Glutamatergic neuron (in vitro differentiated cells): ENCODE measurements around the gene MIB2. TPM values are rescaled to one million over a fixed set of nuclear protein-coding genes. Genes with fewer than 3 reads are reported as not detected.

ENCODE experiments used
- DNase-seq: peaks from one replicate; pipeline ENCODE4 v3.0.0; 2022
- H3K27ac Mint-ChIP-seq: one replicate; pipeline ENCODE4 v1.8.0; 2020; ENCODE audit warnings: mild to moderate bottlenecking, mixed read lengths, inconsistent platforms; ENCODE audit not compliant: unreplicated experiment
- H3K27me3 Mint-ChIP-seq: one replicate; pipeline ENCODE4 v1.8.0; 2020; ENCODE audit warnings: mild to moderate bottlenecking, moderate library complexity, mixed read lengths, inconsistent platforms; ENCODE audit not compliant: unreplicated experiment
- H3K36me3 Mint-ChIP-seq: one replicate; pipeline ENCODE4 v1.8.0; 2020; ENCODE audit warnings: mild to moderate bottlenecking, mixed read lengths, inconsistent platforms; ENCODE audit not compliant: unreplicated experiment
- H3K4me1 Mint-ChIP-seq: one replicate; pipeline ENCODE4 v1.8.0; 2020; ENCODE audit warnings: mild to moderate bottlenecking, low read depth, mixed read lengths, inconsistent platforms; ENCODE audit not compliant: unreplicated experiment
- H3K4me3 Mint-ChIP-seq: one replicate; pipeline ENCODE4 v1.8.0; 2020; ENCODE audit warnings: mild to moderate bottlenecking, mixed read lengths, inconsistent platforms; ENCODE audit not compliant: unreplicated experiment
- H3K9me3 Mint-ChIP-seq: one replicate; pipeline ENCODE4 v1.8.0; 2020; ENCODE audit warnings: mild to moderate bottlenecking, moderate library complexity, mixed read lengths, inconsistent platforms; ENCODE audit not compliant: unreplicated experiment
- total RNA-seq: library from RNA; stranded (reverse); fragmentation: NEBNext Ultra II Directional; extraction: Animal tissue kit (Norgen Biotek cat#: 25700); gene quantifications from one replicate; pipeline ENCODE4 v1.2.1, GENCODE V29; 2021; ENCODE audit not compliant: unreplicated experiment
- TF ChIP-seq, protein P1 (sequence below): fragments of 200-600 bp; sonication (generic); IDR thresholded peaks from one replicate; pipeline ENCODE4 v1.5.0; 2021; ENCODE audit not compliant: partially characterized antibody, unreplicated experiment

MIB2 gene
- total RNA-seq, 1 donor from 2014 or later = 77.7 TPM

DNA sequence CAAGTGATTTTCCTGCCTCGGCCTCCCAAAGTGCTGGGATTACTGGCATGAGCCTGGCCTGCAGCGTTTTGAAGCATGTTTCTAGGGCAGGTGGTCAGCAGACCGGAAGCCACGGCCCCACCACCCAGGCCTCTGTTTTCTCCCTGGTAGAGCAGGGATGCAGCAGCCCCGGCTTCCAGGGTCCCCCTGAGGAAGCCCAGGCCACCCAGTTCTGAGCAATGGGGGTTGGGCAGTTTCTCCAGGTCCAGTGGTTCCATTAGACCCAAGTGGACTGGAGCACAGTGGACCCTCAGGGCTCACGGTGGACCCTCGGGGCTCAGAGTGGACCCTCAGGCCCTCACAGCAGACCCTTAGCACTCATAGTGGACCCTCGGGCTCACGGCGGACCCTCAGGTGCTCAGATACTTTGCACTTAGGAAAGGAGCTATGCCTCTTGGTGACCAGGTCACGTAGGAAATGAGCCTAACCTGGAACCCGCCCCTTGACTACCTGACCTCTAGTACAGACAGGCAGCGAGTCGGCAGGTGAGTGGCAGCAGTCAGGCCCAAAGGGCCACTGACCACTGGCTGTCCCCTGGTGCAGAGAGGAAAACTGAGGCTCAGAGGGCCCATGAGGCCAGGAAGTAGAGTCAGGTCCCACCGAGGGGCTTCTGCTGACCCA, 10.8 kb upstream of the MIB2 start:
- Mint-ChIP-seq H3K4me1 (no peaks in the 10 kb centered on the region), H3K4me3 (no peak overlapping the region), H3K27ac (no peak overlapping the region), H3K9me3 (peaks cover 4% of the 10 kb centered on the region), H3K36me3 (no peaks in the 10 kb centered on the region), H3K27me3 (peaks cover 1% of the 10 kb centered on the region)
- no peak for DNase-seq
- TF ChIP-seq, protein P1, sequence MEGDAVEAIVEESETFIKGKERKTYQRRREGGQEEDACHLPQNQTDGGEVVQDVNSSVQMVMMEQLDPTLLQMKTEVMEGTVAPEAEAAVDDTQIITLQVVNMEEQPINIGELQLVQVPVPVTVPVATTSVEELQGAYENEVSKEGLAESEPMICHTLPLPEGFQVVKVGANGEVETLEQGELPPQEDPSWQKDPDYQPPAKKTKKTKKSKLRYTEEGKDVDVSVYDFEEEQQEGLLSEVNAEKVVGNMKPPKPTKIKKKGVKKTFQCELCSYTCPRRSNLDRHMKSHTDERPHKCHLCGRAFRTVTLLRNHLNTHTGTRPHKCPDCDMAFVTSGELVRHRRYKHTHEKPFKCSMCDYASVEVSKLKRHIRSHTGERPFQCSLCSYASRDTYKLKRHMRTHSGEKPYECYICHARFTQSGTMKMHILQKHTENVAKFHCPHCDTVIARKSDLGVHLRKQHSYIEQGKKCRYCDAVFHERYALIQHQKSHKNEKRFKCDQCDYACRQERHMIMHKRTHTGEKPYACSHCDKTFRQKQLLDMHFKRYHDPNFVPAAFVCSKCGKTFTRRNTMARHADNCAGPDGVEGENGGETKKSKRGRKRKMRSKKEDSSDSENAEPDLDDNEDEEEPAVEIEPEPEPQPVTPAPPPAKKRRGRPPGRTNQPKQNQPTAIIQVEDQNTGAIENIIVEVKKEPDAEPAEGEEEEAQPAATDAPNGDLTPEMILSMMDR = no peak

DNA sequence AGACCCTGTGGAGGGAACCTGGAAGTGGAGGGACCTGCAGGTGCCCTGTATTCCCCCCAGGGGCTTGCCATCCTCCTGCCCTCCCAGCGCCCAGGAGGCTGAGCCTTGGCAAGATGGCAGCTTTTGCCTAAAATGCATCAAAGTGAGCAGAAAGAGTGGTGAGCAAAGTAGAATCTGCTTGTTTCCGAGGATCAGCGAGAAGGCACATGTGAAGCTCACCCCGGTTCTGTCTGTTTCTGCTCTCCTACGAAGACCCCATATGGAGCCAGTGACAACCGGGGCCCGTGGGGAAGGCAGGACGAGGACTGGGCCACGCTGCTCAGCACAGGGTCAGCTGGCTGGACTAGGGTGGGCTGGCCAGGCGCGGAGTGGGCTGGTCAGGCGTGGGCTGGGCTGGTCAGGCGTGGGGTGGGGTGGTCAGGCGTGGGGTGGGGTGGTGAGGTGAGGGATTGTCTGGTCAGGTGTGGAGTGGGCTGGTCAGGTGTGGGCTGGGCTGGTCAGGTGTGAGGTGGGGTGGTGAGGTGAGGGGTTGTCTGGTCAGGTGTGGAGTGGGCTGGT, 10.2 kb upstream of the MIB2 start:
- no peak for DNase-seq
- Mint-ChIP-seq H3K27ac (no peak overlapping the region), H3K9me3 (peaks cover 4% of the 10 kb centered on the region), H3K27me3 (peaks cover 1% of the 10 kb centered on the region), H3K4me3 (no peak overlapping the region), H3K36me3 (no peaks in the 10 kb centered on the region), H3K4me1 (no peaks in the 10 kb centered on the region)
- TF ChIP-seq, protein P1 = no peak

DNA sequence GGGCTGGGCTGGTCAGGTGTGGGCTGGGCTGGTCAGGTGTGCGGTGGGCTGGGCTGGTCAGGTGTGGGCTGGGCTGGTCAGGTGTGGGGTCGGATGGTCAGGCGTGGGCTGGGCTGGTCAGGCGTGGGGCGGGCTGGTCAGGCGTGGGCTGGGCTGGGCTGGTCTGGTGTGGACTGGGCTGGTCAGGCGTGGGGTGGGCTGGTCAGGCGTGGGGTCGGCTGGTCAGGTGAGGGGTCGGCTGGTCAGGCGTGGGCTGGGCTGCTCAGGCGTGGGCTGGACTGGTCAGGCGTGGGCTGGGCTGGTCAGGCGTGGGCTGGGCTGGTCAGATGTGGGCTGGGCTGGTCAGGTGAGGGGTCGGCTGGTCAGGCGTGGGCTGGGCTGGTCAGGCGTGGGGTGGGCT, 9.6 kb upstream of the MIB2 start:
- peaks cover 1% of the 10 kb centered on the region for H3K27me3 Mint-ChIP-seq
- TF ChIP-seq, protein P1 = no peak
- H3K27ac Mint-ChIP-seq = no peak overlapping the region
- DNase-seq = no peak
- H3K4me3 Mint-ChIP-seq = no peak overlapping the region
- H3K4me1 Mint-ChIP-seq = no peaks in the 10 kb centered on the region
- H3K9me3 Mint-ChIP-seq = peaks cover 4% of the 10 kb centered on the region
- no peaks in the 10 kb centered on the region for H3K36me3 Mint-ChIP-seq

DNA sequence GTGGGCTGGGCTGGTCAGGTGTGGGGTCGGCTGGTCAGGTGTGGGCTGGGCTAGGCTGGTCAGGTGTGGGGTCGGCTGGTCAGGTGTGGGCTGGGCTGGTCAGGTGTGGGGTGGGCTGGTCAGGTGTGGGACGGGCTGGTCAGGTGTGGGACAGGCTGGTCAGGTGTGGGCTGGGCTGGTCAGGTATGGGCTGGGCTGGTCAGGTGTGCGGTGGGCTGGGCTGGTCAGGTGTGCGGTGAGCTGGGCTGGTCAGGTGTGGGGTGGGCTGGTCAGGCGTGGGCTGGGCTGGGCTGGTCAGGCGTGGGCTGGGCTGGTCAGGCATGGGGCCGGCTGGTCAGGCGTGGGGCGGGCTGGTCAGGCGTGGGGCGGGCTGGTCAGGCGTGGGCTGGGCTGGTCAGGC, 9.1 kb upstream of the MIB2 start:
- no peaks in the 10 kb centered on the region for H3K36me3 Mint-ChIP-seq
- H3K27me3 Mint-ChIP-seq = peaks cover 1% of the 10 kb centered on the region
- H3K4me3 Mint-ChIP-seq = no peak overlapping the region
- H3K4me1 Mint-ChIP-seq = no peaks in the 10 kb centered on the region
- TF ChIP-seq, protein P1 = no peak
- no peak for DNase-seq
- peaks cover 4% of the 10 kb centered on the region for H3K9me3 Mint-ChIP-seq
- no peak overlapping the region for H3K27ac Mint-ChIP-seq

DNA sequence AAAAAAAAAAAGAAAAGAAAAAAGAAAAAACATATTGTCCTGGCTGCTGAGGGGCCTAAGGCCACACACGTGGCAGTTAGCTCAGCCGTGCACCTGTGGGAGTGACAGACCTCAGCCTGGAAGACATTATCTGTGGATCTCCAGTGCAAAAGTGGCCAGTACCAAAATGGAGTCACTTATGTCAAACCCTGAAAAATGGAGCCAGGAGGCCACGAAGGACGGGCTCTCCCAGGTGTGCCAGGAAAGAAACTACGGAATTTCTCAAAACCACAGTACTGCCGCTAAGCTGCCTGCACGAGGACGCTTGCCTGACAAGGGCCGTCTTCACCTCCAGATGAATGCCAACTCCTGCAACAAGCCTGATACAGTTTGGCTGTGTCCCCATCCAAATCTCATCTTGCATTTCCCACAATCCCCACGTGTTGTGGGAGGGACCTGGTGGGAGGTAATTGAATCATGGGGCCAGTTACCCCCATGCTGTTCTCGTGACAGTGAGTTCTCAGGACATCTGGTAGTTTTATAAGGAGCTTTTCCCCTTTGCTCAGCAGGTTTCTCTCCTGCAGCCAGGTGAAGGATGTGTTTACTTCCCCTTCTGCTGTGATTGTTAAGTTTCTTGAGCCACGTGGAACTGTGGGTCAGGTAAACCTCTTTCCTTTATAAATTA, 5.3 kb upstream of the MIB2 start:
- Mint-ChIP-seq H3K27me3 (peaks cover 4% of the 10 kb centered on the region), H3K27ac (no peak overlapping the region), H3K4me1 (no peaks in the 10 kb centered on the region)

More for the DNA sequence above, 5.3 kb upstream of the MIB2 start:
- peaks cover 8% of the 10 kb centered on the region for H3K9me3 Mint-ChIP-seq
- no peak for DNase-seq
- no peak overlapping the region for H3K4me3 Mint-ChIP-seq
- H3K36me3 Mint-ChIP-seq = no peaks in the 10 kb centered on the region
- TF ChIP-seq, protein P1 = no peak
